Glutamatergic neuron (in vitro differentiated cells): ENCODE data around the gene KIT. TPM values are rescaled to one million over a fixed set of nuclear protein-coding genes. Genes with fewer than 3 reads are reported as not detected.

Experiments used
- DNase-seq: peaks from one replicate; pipeline ENCODE4 v3.0.0; 2022
- H3K27ac Mint-ChIP-seq: one replicate; pipeline ENCODE4 v1.8.0; 2020; ENCODE audit warnings: mild to moderate bottlenecking, mixed read lengths, inconsistent platforms; ENCODE audit not compliant: unreplicated experiment
- H3K27me3 Mint-ChIP-seq: one replicate; pipeline ENCODE4 v1.8.0; 2020; ENCODE audit warnings: mild to moderate bottlenecking, moderate library complexity, mixed read lengths, inconsistent platforms; ENCODE audit not compliant: unreplicated experiment
- H3K36me3 Mint-ChIP-seq: one replicate; pipeline ENCODE4 v1.8.0; 2020; ENCODE audit warnings: mild to moderate bottlenecking, mixed read lengths, inconsistent platforms; ENCODE audit not compliant: unreplicated experiment
- H3K4me1 Mint-ChIP-seq: one replicate; pipeline ENCODE4 v1.8.0; 2020; ENCODE audit warnings: mild to moderate bottlenecking, low read depth, mixed read lengths, inconsistent platforms; ENCODE audit not compliant: unreplicated experiment
- H3K4me3 Mint-ChIP-seq: one replicate; pipeline ENCODE4 v1.8.0; 2020; ENCODE audit warnings: mild to moderate bottlenecking, mixed read lengths, inconsistent platforms; ENCODE audit not compliant: unreplicated experiment
- H3K9me3 Mint-ChIP-seq: one replicate; pipeline ENCODE4 v1.8.0; 2020; ENCODE audit warnings: mild to moderate bottlenecking, moderate library complexity, mixed read lengths, inconsistent platforms; ENCODE audit not compliant: unreplicated experiment
- CTCF ChIP-seq: fragments of 200-600 bp; sonication (generic); IDR thresholded peaks from one replicate; pipeline ENCODE4 v1.5.0; 2021; ENCODE audit not compliant: partially characterized antibody, unreplicated experiment
- total RNA-seq: library from RNA; stranded (reverse); fragmentation: NEBNext Ultra II Directional; extraction: Animal tissue kit (Norgen Biotek cat#: 25700); gene quantifications from one replicate; pipeline ENCODE4 v1.2.1, GENCODE V29; 2021; ENCODE audit not compliant: unreplicated experiment

KIT gene
- total RNA-seq, 1 donor from 2014 or later, result 3.0 TPM

GRCh38 chr4:54731552-54731951, 73.8 kb downstream of the KIT start:
- H3K4me3 Mint-ChIP-seq, result no peak overlapping the region
- no peaks in the 10 kb centered on the region for H3K36me3 Mint-ChIP-seq
- no peak overlapping the region for H3K27ac Mint-ChIP-seq
- DNase-seq, result no peak
- peaks cover 1% of the 10 kb centered on the region for H3K9me3 Mint-ChIP-seq
- no peaks in the 10 kb centered on the region for H3K4me1 Mint-ChIP-seq
- TF ChIP-seq CTCF, result no peak
- H3K27me3 Mint-ChIP-seq, result no peaks in the 10 kb centered on the region

DNA sequence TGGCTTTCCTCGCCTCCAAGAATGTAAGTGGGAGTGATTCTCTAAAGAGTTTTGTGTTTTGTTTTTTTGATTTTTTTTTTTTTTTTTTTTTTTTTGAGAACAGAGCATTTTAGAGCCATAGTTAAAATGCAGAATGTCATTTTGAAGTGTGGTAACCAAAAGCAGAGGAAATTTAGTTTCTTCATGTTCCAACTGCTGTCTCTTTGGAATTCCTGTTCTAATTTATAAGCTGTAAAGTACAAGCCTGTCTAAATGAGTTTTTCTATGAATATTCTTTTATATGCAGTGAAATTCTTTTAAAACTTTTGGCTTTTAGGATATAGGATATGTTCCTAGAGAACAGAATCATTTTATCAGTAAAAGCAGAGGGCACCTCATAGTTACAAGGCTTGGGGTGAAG, 74.2 kb downstream of the KIT start:
- H3K27ac Mint-ChIP-seq, result no peak overlapping the region
- TF ChIP-seq CTCF, result no peak
- no peak overlapping the region for H3K4me3 Mint-ChIP-seq
- no peaks in the 10 kb centered on the region for H3K27me3 Mint-ChIP-seq
- DNase-seq, result no peak
- H3K9me3 Mint-ChIP-seq, result peaks cover 1% of the 10 kb centered on the region
- H3K4me1 Mint-ChIP-seq, result no peaks in the 10 kb centered on the region
- H3K36me3 Mint-ChIP-seq, result no peaks in the 10 kb centered on the region

GRCh38 chr4:54737421-54737820, 79.7 kb downstream of the KIT start:
- Mint-ChIP-seq H3K9me3 (no peaks in the 10 kb centered on the region), H3K27ac (no peak overlapping the region), H3K27me3 (no peaks in the 10 kb centered on the region), H3K4me1 (no peaks in the 10 kb centered on the region), H3K4me3 (no peak overlapping the region), H3K36me3 (no peaks in the 10 kb centered on the region)
- no peak for DNase-seq
- TF ChIP-seq CTCF, result no peak

GRCh38 chr4:54741202-54741601, 83.4 kb downstream of the KIT start:
- Mint-ChIP-seq H3K4me3 (no peak overlapping the region), H3K36me3 (peaks cover 4% of the 10 kb centered on the region), H3K27ac (no peak overlapping the region), H3K4me1 (no peaks in the 10 kb centered on the region), H3K27me3 (no peaks in the 10 kb centered on the region), H3K9me3 (no peaks in the 10 kb centered on the region)
- no peak for TF ChIP-seq CTCF
- DNase-seq, result no peak

DNA sequence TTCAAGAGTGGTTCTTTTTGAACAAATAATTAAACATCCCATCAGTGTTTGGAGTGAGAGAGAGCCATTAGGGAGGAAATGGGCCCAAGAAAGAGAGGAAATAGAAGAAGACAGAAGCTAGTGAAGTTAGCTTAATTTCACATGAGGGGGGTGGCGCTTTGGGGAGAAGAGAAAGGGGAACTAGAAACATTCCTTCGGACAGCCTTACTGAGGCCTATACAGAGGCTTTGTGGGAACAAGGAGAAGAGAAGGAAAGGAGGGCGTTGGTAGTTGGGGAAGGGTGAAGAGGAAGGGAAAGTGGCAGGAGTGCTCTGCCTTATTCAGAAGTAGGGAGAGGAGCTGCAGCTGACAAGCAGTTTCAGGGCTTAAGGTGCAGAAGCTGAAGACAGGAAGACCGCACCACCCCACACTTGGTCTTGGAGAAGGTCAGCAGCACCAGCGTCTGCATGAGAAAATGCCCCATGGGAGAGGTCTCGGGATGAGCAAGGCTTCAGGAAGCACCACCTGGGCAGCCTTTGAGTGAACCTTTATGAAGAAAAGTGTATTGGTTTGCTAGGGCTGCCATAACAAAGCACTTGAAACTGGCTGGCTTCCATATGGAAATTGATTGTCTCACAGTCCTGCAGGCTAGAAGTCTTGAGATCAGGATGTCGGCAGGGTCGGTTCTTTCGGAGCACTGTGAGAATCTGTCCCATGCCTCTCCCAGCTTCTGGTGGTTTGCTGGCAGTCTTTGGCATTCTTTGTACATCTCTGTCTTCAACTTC, 85.1 kb downstream of the KIT start:
- no peaks in the 10 kb centered on the region for H3K9me3 Mint-ChIP-seq
- H3K4me3 Mint-ChIP-seq, result no peak overlapping the region
- H3K27me3 Mint-ChIP-seq, result no peaks in the 10 kb centered on the region
- no peak for TF ChIP-seq CTCF
- no peak for DNase-seq
- peaks cover 4% of the 10 kb centered on the region for H3K36me3 Mint-ChIP-seq
- no peak overlapping the region for H3K27ac Mint-ChIP-seq
- H3K4me1 Mint-ChIP-seq, result no peaks in the 10 kb centered on the region
